NCI-H128 (cell line): ENCODE results near the gene RDH5.

Experiments used
- DNase-seq: peaks from one replicate; lab custom pipeline; 2025; ENCODE audit not compliant: unreplicated experiment; lab: John Stamatoyannopoulos, UW

RDH5 gene

GRCh38 chr12:55695349-55695748, 24.8 kb upstream of the RDH5 start:
- DNase-seq = no peak

- DNase-seq = no peak
Measured at GRCh38 chr12:55696141-55696540, 24.1 kb upstream of the RDH5 start.

GRCh38 chr12:55696796-55697462, 23.3 kb upstream of the RDH5 start:
- no peak for DNase-seq

GRCh38 chr12:55697686-55698085, 22.5 kb upstream of the RDH5 start:
- DNase-seq = no peak

GRCh38 chr12:55698241-55698955, 21.8 kb upstream of the RDH5 start:
- no peak for DNase-seq

- no peak for DNase-seq
Measured at GRCh38 chr12:55698965-55699364, 21.2 kb upstream of the RDH5 start.

- no peak for DNase-seq
Measured at GRCh38 chr12:55699471-55700055, 20.6 kb upstream of the RDH5 start.

- DNase-seq = no peak
Measured at GRCh38 chr12:55700255-55701018, 19.8 kb upstream of the RDH5 start.

GRCh38 chr12:55702861-55703260, 17.3 kb upstream of the RDH5 start:
- no peak for DNase-seq

- no peak for DNase-seq
Measured at GRCh38 chr12:55703288-55703687, 16.9 kb upstream of the RDH5 start.

- DNase-seq = no peak
Measured at GRCh38 chr12:55703901-55704761, 16.1 kb upstream of the RDH5 start.

- DNase-seq = no peak
Measured at GRCh38 chr12:55704824-55705718, 15.1 kb upstream of the RDH5 start.

GRCh38 chr12:55705782-55706402, 14.3 kb upstream of the RDH5 start:
- DNase-seq = no peak

- DNase-seq = no peak
Measured at GRCh38 chr12:55706568-55707218, 13.5 kb upstream of the RDH5 start.

GRCh38 chr12:55707219-55707671, 12.9 kb upstream of the RDH5 start:
- no peak for DNase-seq

- peak; percentile 46 for DNase-seq
Measured at GRCh38 chr12:55707841-55708694, 12.1 kb upstream of the RDH5 start, which contains the start of gene ITGA7. Gene ITGA7, minus strand, starts transcription at chr12:55707904. Its CDS starts 222 bp downstream, at chr12:55707682.

- no peak for DNase-seq
Measured at GRCh38 chr12:55708695-55709233, 11.4 kb upstream of the RDH5 start.
